GM12892 (cell line): ENCODE measurements around the gene ANKRD17.
"Not testable (repeated sequence)": the region's sequence is repeated elsewhere in the genome, so short reads cannot be mapped to it uniquely, and the experiment has no call there.

ENCODE experiments used
- DNase-seq: peaks from one replicate; pipeline ENCODE4 v3.0.0; 2011; ENCODE audit not compliant: insufficient read length
- FAIRE-seq: peaks from 2 replicates; lab custom pipeline; 2011; peaks lifted over from hg19 to GRCh38; lab: Jason Lieb, UNC
- POLR2A ChIP-seq: IDR thresholded peaks from 2 replicates; pipeline ENCODE4 v1.6.1; 2011; ENCODE audit warnings: low read depth, low read length, control low read depth
- POLR2AphosphoS5 ChIP-seq: IDR thresholded peaks from 2 replicates; pipeline ENCODE4 v1.6.1; 2011; ENCODE audit warnings: low read depth, low read length, control low read depth
- TAF1 ChIP-seq: IDR thresholded peaks from 2 replicates; pipeline ENCODE4 v1.6.1; 2011; ENCODE audit warnings: low read depth, mild to moderate bottlenecking, control low read depth, low read length, borderline replicate concordance

ANKRD17 gene

GRCh38 chr4:73259571-73260090 lies 1.0 kb upstream of the ANKRD17 start:
- DNase-seq: no peak
- FAIRE-seq: peak; percentile 71
- TF ChIP-seq TAF1 (no peak), POLR2AphosphoS5 (no peak), POLR2A (no peak)

GRCh38 chr4:73258436-73258685 lies 237 bp downstream of the ANKRD17 start:
- FAIRE-seq (no peak), DNase-seq (no peak)
- TF ChIP-seq POLR2A: no peak
- no peak for TF ChIP-seq POLR2AphosphoS5
- TF ChIP-seq TAF1: no peak

- no peak for TF ChIP-seq POLR2AphosphoS5
- no peak for TF ChIP-seq POLR2A
- TF ChIP-seq TAF1: no peak
- DNase-seq (no peak), FAIRE-seq (peak; percentile 74)
These were observed 755 bp downstream of the ANKRD17 start for GRCh38 chr4:73257651-73258435.

GRCh38 chr4:73257234-73257633 lies 1.4 kb downstream of the ANKRD17 start:
- FAIRE-seq: peak; percentile 14
- no peak for TF ChIP-seq POLR2A
- no peak for TF ChIP-seq TAF1
- no peak for TF ChIP-seq POLR2AphosphoS5

GRCh38 chr4:73255847-73256246 lies 2.8 kb downstream of the ANKRD17 start:
- not testable (repeated sequence) for DNase-seq, FAIRE-seq

More at GRCh38 chr4:73257234-73257633, 1.4 kb downstream of the ANKRD17 start:
- no peak for DNase-seq

- DNase-seq: no peak
- no peak for FAIRE-seq
These were observed 6.6 kb downstream of the ANKRD17 start for GRCh38 chr4:73252001-73252400.

GRCh38 chr4:73251384-73251783 lies 7.2 kb downstream of the ANKRD17 start:
- DNase-seq: no peak
- FAIRE-seq: no peak
- TF ChIP-seq TAF1: no peak
- TF ChIP-seq POLR2A: no peak
- no peak for TF ChIP-seq POLR2AphosphoS5

More at GRCh38 chr4:73252001-73252400, 6.6 kb downstream of the ANKRD17 start:
- no peak for TF ChIP-seq POLR2A
- TF ChIP-seq TAF1: no peak
- TF ChIP-seq POLR2AphosphoS5: no peak

- no peak for TF ChIP-seq POLR2AphosphoS5
- no peak for TF ChIP-seq TAF1
- DNase-seq (no peak), FAIRE-seq (no peak)
These were observed 8.0 kb downstream of the ANKRD17 start for GRCh38 chr4:73250642-73251041.

GRCh38 chr4:73248821-73249220 lies 9.8 kb downstream of the ANKRD17 start:
- TF ChIP-seq POLR2AphosphoS5 (no peak), POLR2A (no peak), TAF1 (no peak)
- FAIRE-seq: no peak
- no peak for DNase-seq

- TF ChIP-seq POLR2A (no peak), TAF1 (no peak), POLR2AphosphoS5 (no peak)
- FAIRE-seq (no peak), DNase-seq (no peak)
These were observed 10.2 kb downstream of the ANKRD17 start for GRCh38 chr4:73248416-73248815.

GRCh38 chr4:73247100-73247499 lies 11.5 kb downstream of the ANKRD17 start:
- no peak for TF ChIP-seq POLR2AphosphoS5
- no peak for TF ChIP-seq TAF1
- no peak for TF ChIP-seq POLR2A
- DNase-seq: no peak
- no peak for FAIRE-seq

GRCh38 chr4:73245955-73246354 lies 12.6 kb downstream of the ANKRD17 start:
- no peak for FAIRE-seq
- DNase-seq: no peak
- TF ChIP-seq POLR2AphosphoS5: no peak
- TF ChIP-seq TAF1: no peak
- no peak for TF ChIP-seq POLR2A
